ENCODE results near the gene KDM4C. TPM values are rescaled to one million over a fixed set of nuclear protein-coding genes. Genes with fewer than 3 reads are reported as not detected.

The KDM4C gene
- total and polyA plus RNA-seq, 2 of the 8 experiments (the other 6 are each of a cell fraction or from before 2014, with no cell fraction given) = 13.0 to 26.1 TPM

DNA sequence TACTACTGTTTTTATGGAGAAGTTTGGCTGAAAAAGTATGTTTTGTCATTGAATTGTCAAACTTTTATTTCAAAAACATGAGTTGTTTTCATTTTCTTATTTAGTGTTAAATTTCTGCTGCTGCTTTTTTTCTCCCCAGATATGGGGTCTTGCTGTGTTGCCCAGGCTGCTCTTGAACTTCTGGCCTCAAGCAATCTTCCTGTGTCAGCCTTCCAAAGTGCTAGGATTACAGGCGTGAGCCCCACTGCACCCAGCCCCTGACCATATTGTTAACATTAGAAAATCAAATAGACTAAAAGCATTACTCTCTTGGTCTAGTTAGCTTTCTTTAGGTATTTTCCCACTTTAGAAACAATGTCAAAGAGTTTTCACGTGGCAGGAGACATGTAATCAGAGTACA is 215.3 kb downstream of the KDM4C start:
- POLR2A ChIA-PET (ENCODE audit: partially characterized antibody) = no interaction called here

More for the DNA sequence above, 215.3 kb downstream of the KDM4C start:
- Histone ChIP-seq H3K9ac (replicated peaks in 1 of 4; ENCODE audit: extremely low read depth in 1 of 4, low read depth in 3 of 4, low read length in 3 of 4) (no peak overlapping the region), H3K36me3 (ENCODE audit: control insufficient read depth in 2 of 4, insufficient read depth in 4 of 4, low read length in 3 of 4) (no peaks in the 10 kb centered on the region), H3K79me2 (ENCODE audit: control insufficient read depth in 1 of 2, insufficient read depth in 2 of 2, low read length in 2 of 2) (no peaks in the 10 kb centered on the region), H3K23me2 (ENCODE audit: low read depth, low read length) (no peaks in the 10 kb centered on the region), H3K9me3 (ENCODE audit: insufficient read depth in 2 of 2, low read depth in 1 of 2, low read length in 1 of 2) (no peaks in the 10 kb centered on the region), H2AK5ac (ENCODE audit: low read depth, low read length) (no peak overlapping the region), H3K27ac (ENCODE audit: low read depth, low read length) (no peak overlapping the region), H4K91ac (replicated peaks; ENCODE audit: insufficient read length, low read length) (no peak overlapping the region), H3K4me3 (ENCODE audit: extremely low read depth in 1 of 4, insufficient read depth in 2 of 4, low read depth in 3 of 4, low read length in 4 of 4) (no peak overlapping the region), H3K4ac (replicated peaks; ENCODE audit: insufficient read length, low read depth, low read length) (no peak overlapping the region), H3K14ac (ENCODE audit: insufficient read length) (no peak overlapping the region), H4K5ac (ENCODE audit: insufficient read length, low read depth, low read length) (no peak overlapping the region), H3K79me1 (ENCODE audit: low read depth, low read length) (no peaks in the 10 kb centered on the region; the same call in 1 of the 2 replicates), H4K20me1 (replicated peaks in 1 of 2; ENCODE audit: control insufficient read depth in 1 of 2, insufficient read depth in 2 of 2, low read length in 2 of 2) (no peaks in the 10 kb centered on the region), H3K23ac (ENCODE audit: insufficient read length) (no peak overlapping the region), H2BK15ac (ENCODE audit: low read length) (no peak overlapping the region), H3K18ac (ENCODE audit: extremely low read depth, low read length) (no peak overlapping the region), H2BK20ac (ENCODE audit: low read length) (no peak overlapping the region), H3K4me2 (ENCODE audit: insufficient read depth in 1 of 2, low read depth in 2 of 2, low read length in 2 of 2) (no peak overlapping the region), H3K56ac (replicated peaks; ENCODE audit: insufficient read length, low read depth, low read length) (no peak overlapping the region), H3K4me1 (replicated peaks in 1 of 4; ENCODE audit: control insufficient read depth in 3 of 4, insufficient read depth in 4 of 4, low read length in 3 of 4) (no peaks in the 10 kb centered on the region), H4K8ac (ENCODE audit: extremely low read depth, insufficient read depth, low read length) (no peak overlapping the region), H2BK5ac (ENCODE audit: low read depth, low read length) (no peak overlapping the region), H2BK120ac (replicated peaks; ENCODE audit: low read depth, low read length) (no peak overlapping the region), H2AFZ (ENCODE audit: low read length) (no peak overlapping the region), H2BK12ac (ENCODE audit: low read depth, low read length) (no peak overlapping the region), H3K27me3 (replicated peaks in 1 of 4; ENCODE audit: control insufficient read depth in 3 of 4, extremely low read depth in 1 of 4, insufficient read depth in 3 of 4, low read length in 3 of 4) (no peaks in the 10 kb centered on the region)
- DNase-seq (ENCODE audit: low read depth in 1 of 2, low spot score in 2 of 2) = no peak
- CTCF ChIA-PET (ENCODE audit: partially characterized antibody) = no interaction called here
- 87% methylated on average over 2 of the region's 2 CpGs; no CpG with 5 or more reads in 1 of the 2 experiments for WGBS, 2 experiments (ENCODE audit: extremely low coverage in 1 of 2, insufficient coverage in 1 of 2, insufficient read length in 1 of 2, insufficient replicate concordance in 2 of 2, low coverage in 1 of 2, low lambda C conversion rate in 2 of 2, missing lambda C conversion rate in 1 of 2)
- TF ChIP-seq SUZ12 (IDR thresholded peaks at IDR 0.05; ENCODE audit: low read length) (no peak), BRCA1 (IDR thresholded peaks at IDR 0.05; ENCODE audit: low read depth, low read length) (no peak), SAP30 (IDR thresholded peaks at IDR 0.05; ENCODE audit: insufficient read depth, insufficient replicate concordance, low read length) (no peak), RBBP5 (IDR thresholded peaks at IDR 0.05; ENCODE audit: borderline replicate concordance, low read depth, low read length) (no peak), CHD1 (IDR thresholded peaks at IDR 0.05; ENCODE audit: low read depth, low read length) (no peak), SP2 (IDR thresholded peaks at IDR 0.05; ENCODE audit: low read length) (no peak), SP1 (IDR thresholded peaks at IDR 0.05; ENCODE audit: low read depth, low read length) (no peak), KDM4A (IDR thresholded peaks at IDR 0.05; ENCODE audit: low read depth, low read length, severe bottlenecking) (no peak), YY1 (IDR thresholded peaks at IDR 0.05; ENCODE audit: low read depth, low read length) (no peak), NANOG (IDR thresholded peaks at IDR 0.05; ENCODE audit: insufficient read depth, low read depth, low read length, poor library complexity, severe bottlenecking) (no peak), EP300 (IDR thresholded peaks at IDR 0.05; ENCODE audit: borderline replicate concordance in 1 of 2, low read depth in 2 of 2, low read length in 2 of 2) (no peak), TEAD4 (IDR thresholded peaks at IDR 0.05; ENCODE audit: low read depth, low read length) (no peak)
- TF ChIP-seq, protein P1, sequence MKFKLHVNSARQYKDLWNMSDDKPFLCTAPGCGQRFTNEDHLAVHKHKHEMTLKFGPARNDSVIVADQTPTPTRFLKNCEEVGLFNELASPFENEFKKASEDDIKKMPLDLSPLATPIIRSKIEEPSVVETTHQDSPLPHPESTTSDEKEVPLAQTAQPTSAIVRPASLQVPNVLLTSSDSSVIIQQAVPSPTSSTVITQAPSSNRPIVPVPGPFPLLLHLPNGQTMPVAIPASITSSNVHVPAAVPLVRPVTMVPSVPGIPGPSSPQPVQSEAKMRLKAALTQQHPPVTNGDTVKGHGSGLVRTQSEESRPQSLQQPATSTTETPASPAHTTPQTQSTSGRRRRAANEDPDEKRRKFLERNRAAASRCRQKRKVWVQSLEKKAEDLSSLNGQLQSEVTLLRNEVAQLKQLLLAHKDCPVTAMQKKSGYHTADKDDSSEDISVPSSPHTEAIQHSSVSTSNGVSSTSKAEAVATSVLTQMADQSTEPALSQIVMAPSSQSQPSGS (IDR thresholded peaks at IDR 0.05; ENCODE audit: low read length) = no peak
- FAIRE-seq = no peak

Measured in H1 (cell line).